GM12878 (cell line): Measurements from ENCODE around the gene VAV2. TPM values are rescaled to one million over a fixed set of nuclear protein-coding genes. Genes with fewer than 3 reads are reported as not detected.

Experiments
- ATAC-seq: fragments of 200-7000 bp; cut with Tn5 transposase; 3 replicates; pipeline ENCODE4 v1.9.1; 2020; ENCODE audit warnings: mild to moderate bottlenecking, moderate library complexity
- BruUV-seq: library from RNA; stranded (reverse); fragments of 400-500 nt; replicated peaks from 2 replicates; lab custom pipeline; 2021; lab: Mats Ljungman, UMichigan
- CTCF ChIA-PET: fragments of 300-600 bp; sonication (Branson Sonifier 250); formaldehyde crosslinking; extraction: SDS; loops from one replicate; lab custom pipeline; 2021; ENCODE audit warnings: inconsistent platforms; lab: Yijun Ruan, JAX
- POLR2A ChIA-PET: fragments of 350-600 bp; formaldehyde crosslinking; extraction: SDS; loops from one replicate; lab custom pipeline; 2021; ENCODE audit warnings: inconsistent platforms; lab: Charles Lee
- RAD21 ChIA-PET: fragments of 300-600 bp; sonication (Branson Sonifier 250); formaldehyde crosslinking; loops from one replicate; lab custom pipeline; 2023; ENCODE audit warnings: antibody characterized with exemption; ENCODE audit not compliant: unreplicated experiment; lab: Charles Lee
- SMC1A ChIA-PET: fragments of 300-600 bp; sonication (Branson Sonifier 250); formaldehyde crosslinking; loops from one replicate; lab custom pipeline; 2023; ENCODE audit not compliant: unreplicated experiment, uncharacterized antibody; lab: Charles Lee
- DNase-seq: peaks from one replicate; pipeline ENCODE4 v3.0.0-alpha.2; 2011; ENCODE audit warnings: low read depth, low spot score
- FAIRE-seq: peaks from 3 replicates; lab custom pipeline; 2011; peaks lifted over from hg19 to GRCh38; lab: Jason Lieb, UNC
- H2AFZ ChIP-seq: 2 replicates; pipeline ENCODE4 v1.6.0; 2011; ENCODE audit warnings: low read depth, low read length, control low read depth; ENCODE audit not compliant: control insufficient read depth
- H3K27ac ChIP-seq: 2 replicates; pipeline ENCODE4 v1.5.1; 2011; ENCODE audit warnings: control low read depth; ENCODE audit not compliant: control insufficient read depth, insufficient read depth
- H3K27me3 ChIP-seq, 2 experiments: replicated peaks in 1 of 2; 2 replicates each; pipeline versions ENCODE4 v1.6.0 to v1.6.1; 2011; ENCODE audit warnings: low read length in 1 of 2; ENCODE audit not compliant: control insufficient read depth in 2 of 2, insufficient read depth in 2 of 2
- H3K36me3 ChIP-seq, 2 experiments: 2 replicates each; pipeline ENCODE4 v1.5.1; 2011; ENCODE audit warnings: low read length in 1 of 2; ENCODE audit not compliant: control insufficient read depth in 2 of 2, insufficient read depth in 2 of 2
- H3K4me1 ChIP-seq: 2 replicates; pipeline ENCODE4 v1.6.1; 2011; ENCODE audit warnings: mild to moderate bottlenecking, low read length, moderate library complexity, mixed read lengths; ENCODE audit not compliant: control insufficient read depth, insufficient read depth
- H3K4me2 ChIP-seq: 2 replicates; pipeline ENCODE4 v1.6.0; 2011; ENCODE audit warnings: control low read depth; ENCODE audit not compliant: control insufficient read depth, insufficient read depth
- H3K4me3 ChIP-seq: fragments of 200-600 bp; sonication (generic); 2 replicates; pipeline ENCODE4 v1.5.1; 2016
- H3K79me2 ChIP-seq: 2 replicates; pipeline ENCODE4 v1.6.0; 2011; ENCODE audit warnings: low read length; ENCODE audit not compliant: control insufficient read depth, insufficient read depth
- H3K9ac ChIP-seq: 2 replicates; pipeline ENCODE4 v1.8.0; 2011; ENCODE audit warnings: low read length, control low read depth, mixed read lengths; ENCODE audit not compliant: control insufficient read depth, insufficient read depth
- H3K9me3 ChIP-seq: replicated peaks from 3 replicates; pipeline ENCODE4 v1.5.1; 2011; ENCODE audit warnings: mild to moderate bottlenecking, low read length; ENCODE audit not compliant: control insufficient read depth, insufficient read depth
- H4K20me1 ChIP-seq: 2 replicates; pipeline ENCODE4 v1.6.0; 2011; ENCODE audit not compliant: control insufficient read depth, insufficient read depth
- BCL11A ChIP-seq: IDR thresholded peaks from 2 replicates; pipeline ENCODE4 v1.6.1; 2011; ENCODE audit warnings: low read depth, low read length
- DPF2 ChIP-seq: fragments of 450-650 bp; IDR thresholded peaks from 2 replicates; pipeline ENCODE4 v1.6.1; 2017; ENCODE audit warnings: mild to moderate bottlenecking
- FOS ChIP-seq: IDR thresholded peaks from 3 replicates; pipeline ENCODE4 v1.6.1; 2011; ENCODE audit warnings: borderline replicate concordance; ENCODE audit not compliant: insufficient read length; ENCODE audit errors: extremely low read depth
- HDAC6 ChIP-seq: fragments of 200-600 bp; sonication (generic); IDR thresholded peaks from one replicate; pipeline ENCODE4 v1.8.0; 2017; ENCODE audit warnings: antibody characterized with exemption; ENCODE audit not compliant: unreplicated experiment
- KDM1A ChIP-seq: fragments of 200-600 bp; sonication (generic); IDR thresholded peaks from 2 replicates; pipeline ENCODE4 v1.6.1; 2016; ENCODE audit warnings: borderline replicate concordance
- RB1 ChIP-seq: fragments of 450-650 bp; formaldehyde crosslinking; IDR thresholded peaks from 2 replicates; pipeline ENCODE4 v1.6.1; 2017; ENCODE audit warnings: mild to moderate bottlenecking, borderline replicate concordance
- SPI1 ChIP-seq: IDR thresholded peaks from 2 replicates; pipeline ENCODE4 v1.6.1; 2011; ENCODE audit warnings: low read depth, mild to moderate bottlenecking, low read length, moderate library complexity, borderline replicate concordance; ENCODE audit not compliant: insufficient read depth
- STAT1 ChIP-seq: fragments of 450-650 bp; conservative IDR thresholded peaks from 2 replicates; pipeline ENCODE4 v1.6.1; 2014; ENCODE audit warnings: antibody characterized with exemption, mild to moderate bottlenecking
- TAF1 ChIP-seq: IDR thresholded peaks from 2 replicates; pipeline ENCODE4 v1.6.1; 2011; ENCODE audit warnings: mild to moderate bottlenecking, low read depth, low read length, borderline replicate concordance
- WGBS: methylation state at CpG from one replicate; pipeline ENCODE4 v1.1.6; 2016; ENCODE audit warnings: low lambda C conversion rate; ENCODE audit not compliant: insufficient replicate concordance, insufficient coverage; ENCODE audit errors: missing lambda C conversion rate; 5-methylcytosine and 5-hydroxymethylcytosine counted together
- in situ Hi-C: fragments of 300-500 bp; cut with MboI; formaldehyde crosslinking; loops from 9 replicates; pipeline ENCODE4 v1.14.3; 2018; ENCODE audit warnings: mixed read lengths
- intact Hi-C: fragments of 100-400 bp; cut with micrococcal nuclease; formaldehyde crosslinking; loops from one replicate; pipeline ENCODE4 v1.14.2; 2022; ENCODE audit not compliant: unreplicated experiment
- polyA plus RNA-seq, 11 experiments: library from polyadenylated mRNA; depleted of rRNA in 4 of 11; unstranded in 6 of 11; stranded (reverse) in 5 of 11; fragments of >200 nt; fragmentation: Nextera tagmentation in 4 of 11; fragmentation: Illumina TruSeq in 1 of 11; extraction: Ambion mirVana in 4 of 11; extraction: Trizol in 1 of 11; gene quantifications; 1 replicate in 1 of 11; 2 replicates in 10 of 11; pipeline versions ENCODE4 v1.2.1 to v1.2.3, GENCODE V29; 2011 to 2016; ENCODE audit warnings: inconsistent platforms in 2 of 11, missing spikeins in 2 of 11, low read depth in 1 of 11
- total RNA-seq, 4 experiments: library from RNA; depleted of rRNA in 3 of 4; stranded (reverse); fragments of >200 nt in 3 of 4; fragmentation: Illumina TruSeq in 1 of 4; extraction: Trizol in 1 of 4; gene quantifications; 2 replicates each; pipeline versions ENCODE4 v1.2.1 to v1.2.3, GENCODE V29; 2013 to 2021
- TF ChIP-seq, protein P1 (sequence below): IDR thresholded peaks from 2 replicates; pipeline ENCODE4 v1.6.1; 2011; ENCODE audit warnings: mild to moderate bottlenecking, low read depth, low read length, moderate library complexity; ENCODE audit not compliant: insufficient replicate concordance
- TF ChIP-seq, protein P2 (sequence below): IDR thresholded peaks from 2 replicates; pipeline ENCODE4 v1.6.1; 2012; ENCODE audit warnings: low read depth, low read length, improper control_type of control experiment
- TF ChIP-seq, protein P3 (sequence below): fragments of 450-650 bp; IDR thresholded peaks from 2 replicates; pipeline ENCODE4 v1.6.1; 2017; ENCODE audit warnings: mild to moderate bottlenecking, moderate library complexity
- TF ChIP-seq, protein P4 (sequence below): fragments of 450-650 bp; IDR thresholded peaks from 2 replicates; pipeline ENCODE4 v1.6.1; 2016; ENCODE audit warnings: mild to moderate bottlenecking, moderate library complexity, borderline replicate concordance

VAV2 gene
- total and polyA plus RNA-seq, 10 of the 15 experiments (the other 5 are each of a cell fraction or from before 2014, with no cell fraction given), result 0.13 to 43.9 (median 16.9) TPM

DNA sequence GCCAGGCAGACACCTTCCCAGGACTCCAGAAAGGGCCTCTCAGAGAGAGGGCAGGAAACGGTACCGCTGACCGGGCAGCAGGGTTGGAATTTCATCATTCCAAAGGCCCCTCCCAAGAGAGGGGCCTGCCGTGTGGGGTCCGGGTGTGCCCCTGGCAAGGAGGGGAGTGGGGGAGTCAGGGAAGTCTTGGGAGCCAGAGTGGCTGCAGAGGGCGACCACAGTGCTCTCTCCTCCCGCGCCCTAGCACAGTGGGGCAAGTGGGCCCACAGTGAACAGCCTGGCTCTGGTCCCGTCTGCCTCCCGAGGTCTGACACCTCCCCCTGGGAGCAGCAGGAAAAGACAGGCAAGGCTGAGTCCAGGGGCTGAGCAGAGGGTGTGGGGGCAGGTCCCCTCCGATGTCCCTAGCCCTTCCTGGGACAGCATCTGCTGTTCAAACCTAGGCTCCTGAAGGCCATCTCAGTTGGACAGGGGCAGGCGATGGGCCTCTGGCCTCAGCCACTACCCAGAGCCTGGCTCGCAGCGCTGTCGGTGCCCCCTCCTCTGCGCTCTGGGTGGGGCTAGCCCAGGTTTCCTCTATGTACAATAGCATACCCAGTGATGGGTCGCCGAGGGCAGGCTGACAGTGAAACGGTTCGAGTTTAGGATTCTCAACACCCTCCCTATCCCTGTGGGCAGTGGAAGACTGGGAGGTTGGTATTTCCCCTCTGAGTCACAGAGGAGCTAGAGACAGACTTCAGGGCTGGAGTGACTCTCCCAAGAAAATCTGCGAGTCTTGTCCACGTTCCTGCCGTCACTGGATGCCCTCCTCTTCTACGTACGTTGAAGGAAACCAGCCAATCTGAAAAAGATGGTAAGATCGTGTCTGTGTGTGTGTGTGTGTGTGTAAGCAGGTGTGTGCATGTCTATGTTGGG, 228.6 kb downstream of the VAV2 start:
- no peak overlapping the region for H3K4me2 ChIP-seq
- peaks cover 16 to 19% of the 10 kb centered on the region in 2 experiments for H3K36me3 ChIP-seq
- H3K79me2 ChIP-seq, result no peaks in the 10 kb centered on the region
- H4K20me1 ChIP-seq, result no peaks in the 10 kb centered on the region
- no peak for DNase-seq
- intact Hi-C loops, result no loop called here
- POLR2A ChIA-PET, result no interaction called here
- no peaks in the 10 kb centered on the region for H3K4me1 ChIP-seq
- H3K9me3 ChIP-seq, result peaks cover 14% of the 10 kb centered on the region; the same call in 2 of the 3 replicates
- H3K4me3 ChIP-seq, result no peak overlapping the region
- CTCF ChIA-PET, result no interaction called here
- WGBS, result 92% methylated on average over 26 of the region's 26 CpGs
- no TSS peak for BruUV-seq
- SMC1A ChIA-PET, result no interaction called here
- no peak overlapping the region for H3K9ac ChIP-seq
- H3K27me3 ChIP-seq, result no peaks in the 10 kb centered on the region
- no peak overlapping the region for H2AFZ ChIP-seq
- FAIRE-seq, result no peak
- ATAC-seq, result no peak
- in situ Hi-C loops, result no loop called here
- RAD21 ChIA-PET, result no interaction called here
- H3K27ac ChIP-seq, result no peak overlapping the region
- TF ChIP-seq, protein P1, sequence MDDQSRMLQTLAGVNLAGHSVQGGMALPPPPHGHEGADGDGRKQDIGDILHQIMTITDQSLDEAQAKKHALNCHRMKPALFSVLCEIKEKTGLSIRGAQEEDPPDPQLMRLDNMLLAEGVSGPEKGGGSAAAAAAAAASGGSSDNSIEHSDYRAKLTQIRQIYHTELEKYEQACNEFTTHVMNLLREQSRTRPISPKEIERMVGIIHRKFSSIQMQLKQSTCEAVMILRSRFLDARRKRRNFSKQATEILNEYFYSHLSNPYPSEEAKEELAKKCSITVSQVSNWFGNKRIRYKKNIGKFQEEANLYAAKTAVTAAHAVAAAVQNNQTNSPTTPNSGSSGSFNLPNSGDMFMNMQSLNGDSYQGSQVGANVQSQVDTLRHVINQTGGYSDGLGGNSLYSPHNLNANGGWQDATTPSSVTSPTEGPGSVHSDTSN, result no peak
- TF ChIP-seq, protein P2, sequence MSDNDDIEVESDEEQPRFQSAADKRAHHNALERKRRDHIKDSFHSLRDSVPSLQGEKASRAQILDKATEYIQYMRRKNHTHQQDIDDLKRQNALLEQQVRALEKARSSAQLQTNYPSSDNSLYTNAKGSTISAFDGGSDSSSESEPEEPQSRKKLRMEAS, result no peak
- TF ChIP-seq, protein P3, sequence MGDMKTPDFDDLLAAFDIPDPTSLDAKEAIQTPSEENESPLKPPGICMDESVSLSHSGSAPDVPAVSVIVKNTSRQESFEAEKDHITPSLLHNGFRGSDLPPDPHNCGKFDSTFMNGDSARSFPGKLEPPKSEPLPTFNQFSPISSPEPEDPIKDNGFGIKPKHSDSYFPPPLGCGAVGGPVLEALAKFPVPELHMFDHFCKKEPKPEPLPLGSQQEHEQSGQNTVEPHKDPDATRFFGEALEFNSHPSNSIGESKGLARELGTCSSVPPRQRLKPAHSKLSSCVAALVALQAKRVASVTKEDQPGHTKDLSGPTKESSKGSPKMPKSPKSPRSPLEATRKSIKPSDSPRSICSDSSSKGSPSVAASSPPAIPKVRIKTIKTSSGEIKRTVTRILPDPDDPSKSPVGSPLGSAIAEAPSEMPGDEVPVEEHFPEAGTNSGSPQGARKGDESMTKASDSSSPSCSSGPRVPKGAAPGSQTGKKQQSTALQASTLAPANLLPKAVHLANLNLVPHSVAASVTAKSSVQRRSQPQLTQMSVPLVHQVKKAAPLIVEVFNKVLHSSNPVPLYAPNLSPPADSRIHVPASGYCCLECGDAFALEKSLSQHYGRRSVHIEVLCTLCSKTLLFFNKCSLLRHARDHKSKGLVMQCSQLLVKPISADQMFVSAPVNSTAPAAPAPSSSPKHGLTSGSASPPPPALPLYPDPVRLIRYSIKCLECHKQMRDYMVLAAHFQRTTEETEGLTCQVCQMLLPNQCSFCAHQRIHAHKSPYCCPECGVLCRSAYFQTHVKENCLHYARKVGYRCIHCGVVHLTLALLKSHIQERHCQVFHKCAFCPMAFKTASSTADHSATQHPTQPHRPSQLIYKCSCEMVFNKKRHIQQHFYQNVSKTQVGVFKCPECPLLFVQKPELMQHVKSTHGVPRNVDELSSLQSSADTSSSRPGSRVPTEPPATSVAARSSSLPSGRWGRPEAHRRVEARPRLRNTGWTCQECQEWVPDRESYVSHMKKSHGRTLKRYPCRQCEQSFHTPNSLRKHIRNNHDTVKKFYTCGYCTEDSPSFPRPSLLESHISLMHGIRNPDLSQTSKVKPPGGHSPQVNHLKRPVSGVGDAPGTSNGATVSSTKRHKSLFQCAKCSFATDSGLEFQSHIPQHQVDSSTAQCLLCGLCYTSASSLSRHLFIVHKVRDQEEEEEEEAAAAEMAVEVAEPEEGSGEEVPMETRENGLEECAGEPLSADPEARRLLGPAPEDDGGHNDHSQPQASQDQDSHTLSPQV, result no peak
- no peak for TF ChIP-seq FOS
- TF ChIP-seq TAF1, result no peak
- TF ChIP-seq RB1, result no peak
- no peak for TF ChIP-seq SPI1
- TF ChIP-seq BCL11A, result no peak
- TF ChIP-seq, protein P4, sequence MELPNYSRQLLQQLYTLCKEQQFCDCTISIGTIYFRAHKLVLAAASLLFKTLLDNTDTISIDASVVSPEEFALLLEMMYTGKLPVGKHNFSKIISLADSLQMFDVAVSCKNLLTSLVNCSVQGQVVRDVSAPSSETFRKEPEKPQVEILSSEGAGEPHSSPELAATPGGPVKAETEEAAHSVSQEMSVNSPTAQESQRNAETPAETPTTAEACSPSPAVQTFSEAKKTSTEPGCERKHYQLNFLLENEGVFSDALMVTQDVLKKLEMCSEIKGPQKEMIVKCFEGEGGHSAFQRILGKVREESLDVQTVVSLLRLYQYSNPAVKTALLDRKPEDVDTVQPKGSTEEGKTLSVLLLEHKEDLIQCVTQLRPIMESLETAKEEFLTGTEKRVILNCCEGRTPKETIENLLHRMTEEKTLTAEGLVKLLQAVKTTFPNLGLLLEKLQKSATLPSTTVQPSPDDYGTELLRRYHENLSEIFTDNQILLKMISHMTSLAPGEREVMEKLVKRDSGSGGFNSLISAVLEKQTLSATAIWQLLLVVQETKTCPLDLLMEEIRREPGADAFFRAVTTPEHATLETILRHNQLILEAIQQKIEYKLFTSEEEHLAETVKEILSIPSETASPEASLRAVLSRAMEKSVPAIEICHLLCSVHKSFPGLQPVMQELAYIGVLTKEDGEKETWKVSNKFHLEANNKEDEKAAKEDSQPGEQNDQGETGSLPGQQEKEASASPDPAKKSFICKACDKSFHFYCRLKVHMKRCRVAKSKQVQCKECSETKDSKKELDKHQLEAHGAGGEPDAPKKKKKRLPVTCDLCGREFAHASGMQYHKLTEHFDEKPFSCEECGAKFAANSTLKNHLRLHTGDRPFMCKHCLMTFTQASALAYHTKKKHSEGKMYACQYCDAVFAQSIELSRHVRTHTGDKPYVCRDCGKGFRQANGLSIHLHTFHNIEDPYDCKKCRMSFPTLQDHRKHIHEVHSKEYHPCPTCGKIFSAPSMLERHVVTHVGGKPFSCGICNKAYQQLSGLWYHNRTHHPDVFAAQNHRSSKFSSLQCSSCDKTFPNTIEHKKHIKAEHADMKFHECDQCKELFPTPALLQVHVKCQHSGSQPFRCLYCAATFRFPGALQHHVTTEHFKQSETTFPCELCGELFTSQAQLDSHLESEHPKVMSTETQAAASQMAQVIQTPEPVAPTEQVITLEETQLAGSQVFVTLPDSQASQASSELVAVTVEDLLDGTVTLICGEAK, result no peak
- TF ChIP-seq KDM1A, result no peak
- no peak for TF ChIP-seq STAT1
- TF ChIP-seq DPF2, result no peak
- TF ChIP-seq HDAC6, result no peak
